Stimulated activated CD4-positive, alpha-beta T cell treated with anti-CD3 and anti-CD28 coated beads, Interleukin-15, amount 100 ng/mL, for 1 hour (primary cell): ENCODE measurements around the gene PBRM1.

Experiments
- DNase-seq, 2 donors: peaks; one replicate each; pipeline ENCODE4 v3.0.0-alpha.2; 2020; ENCODE audit warnings: low read depth in 1 of 2, low spot score in 1 of 2

PBRM1 gene

GRCh38 chr3:52670621-52671521, 14.8 kb downstream of the PBRM1 start:
- DNase-seq = no peak

GRCh38 chr3:52663098-52663497, 22.6 kb downstream of the PBRM1 start:
- no peak for DNase-seq

GRCh38 chr3:52660046-52660445, 25.7 kb downstream of the PBRM1 start:
- DNase-seq = no peak

GRCh38 chr3:52655895-52656294, 29.8 kb downstream of the PBRM1 start:
- DNase-seq = no peak

GRCh38 chr3:52651592-52651991, 34.1 kb downstream of the PBRM1 start:
- DNase-seq = no peak

- DNase-seq = no peak
These were observed 35.3 kb downstream of the PBRM1 start for GRCh38 chr3:52650439-52650838.

- DNase-seq = no peak
These were observed 36.1 kb downstream of the PBRM1 start for GRCh38 chr3:52649461-52650210.

- DNase-seq = no peak
These were observed 40.2 kb downstream of the PBRM1 start for GRCh38 chr3:52645549-52645948.

- no peak for DNase-seq
These were observed 49.0 kb downstream of the PBRM1 start for GRCh38 chr3:52636673-52637072.

GRCh38 chr3:52633786-52634185, 51.9 kb downstream of the PBRM1 start:
- no peak for DNase-seq

- no peak for DNase-seq
These were observed 60.7 kb downstream of the PBRM1 start for GRCh38 chr3:52625041-52625440.

- no peak for DNase-seq
These were observed 62.4 kb downstream of the PBRM1 start for GRCh38 chr3:52623234-52623792.

- no peak for DNase-seq
These were observed 65.1 kb downstream of the PBRM1 start for GRCh38 chr3:52620580-52620979.

- no peak for DNase-seq
These were observed 70.5 kb downstream of the PBRM1 start for GRCh38 chr3:52615166-52615565.

GRCh38 chr3:52614689-52615088, 71.0 kb downstream of the PBRM1 start:
- no peak for DNase-seq

GRCh38 chr3:52609316-52609815, 76.3 kb downstream of the PBRM1 start:
- DNase-seq = no peak

GRCh38 chr3:52608337-52608736, 77.4 kb downstream of the PBRM1 start:
- DNase-seq = no peak

GRCh38 chr3:52606373-52607085, 79.2 kb downstream of the PBRM1 start:
- no peak for DNase-seq

GRCh38 chr3:52600258-52600657, 85.5 kb downstream of the PBRM1 start:
- no peak for DNase-seq

GRCh38 chr3:52596658-52597265, 89.0 kb downstream of the PBRM1 start:
- DNase-seq = no peak

- no peak for DNase-seq
These were observed 92.6 kb downstream of the PBRM1 start for GRCh38 chr3:52593103-52593502.
